CD4-positive, CD25-positive, alpha-beta regulatory T cell (primary cell): ENCODE results near the gene GTF2A1L. TPM values are rescaled to one million over a fixed set of nuclear protein-coding genes. Genes with fewer than 3 reads are reported as not detected.

ENCODE experiments used
- ATAC-seq, 2 donors: fragments of 150-1000 bp; cut with Tn5 transposase; one replicate each; pipeline ENCODE4 v1.10.0; 2021; ENCODE audit warnings: low read depth in 2 of 2, moderate number of reproducible peaks in 2 of 2, moderate library complexity in 1 of 2
- DNase-seq, 3 donors: peaks; one replicate each; pipeline versions ENCODE4 v3.0.0 to v3.0.0-alpha.2; 2012 to 2022; ENCODE audit warnings: mixed read lengths in 1 of 3
- H3K27ac ChIP-seq: one replicate; pipeline ENCODE4 v1.7.0; 2013; ENCODE audit warnings: mild to moderate bottlenecking, low read length; ENCODE audit not compliant: insufficient read depth, poor library complexity, severe bottlenecking
- H3K27me3 ChIP-seq: one replicate; pipeline ENCODE4 v1.7.0; 2013; ENCODE audit warnings: low read length; ENCODE audit not compliant: control insufficient read depth, insufficient read depth
- H3K36me3 ChIP-seq: one replicate; pipeline ENCODE4 v1.7.0; 2013; ENCODE audit warnings: mild to moderate bottlenecking, low read length, moderate library complexity; ENCODE audit not compliant: control insufficient read depth, insufficient read depth
- H3K4me1 ChIP-seq: 2 replicates; pipeline ENCODE4 v1.7.0; 2013; ENCODE audit warnings: mild to moderate bottlenecking, low read length; ENCODE audit not compliant: insufficient read depth, control insufficient read depth, poor library complexity, severe bottlenecking
- H3K4me3 ChIP-seq: one replicate; pipeline ENCODE4 v1.7.0; 2013; ENCODE audit warnings: low read depth, mild to moderate bottlenecking, low read length, moderate library complexity
- H3K9me3 ChIP-seq, 2 experiments: 1 replicate in 1 of 2; 2 replicates in 1 of 2; pipeline ENCODE4 v1.7.0; 2013; ENCODE audit warnings: low read length in 2 of 2, mild to moderate bottlenecking in 1 of 2, moderate library complexity in 1 of 2; ENCODE audit not compliant: control insufficient read depth in 2 of 2
- H3K27ac Mint-ChIP-seq, 3 donors: one replicate each; pipeline ENCODE4 v1.8.0; 2020 to 2022; ENCODE audit warnings: mild to moderate bottlenecking in 3 of 3, mixed read lengths in 3 of 3, moderate library complexity in 2 of 3
- H3K27me3 Mint-ChIP-seq: one replicate; pipeline ENCODE4 v1.8.0; 2022; ENCODE audit warnings: mild to moderate bottlenecking, mixed read lengths
- H3K36me3 Mint-ChIP-seq: one replicate; pipeline ENCODE4 v1.8.0; 2020; ENCODE audit warnings: mixed read lengths
- H3K4me1 Mint-ChIP-seq, 4 donors: one replicate each; pipeline ENCODE4 v1.8.0; 2020 to 2022; ENCODE audit warnings: mixed read lengths in 4 of 4, mild to moderate bottlenecking in 1 of 4
- H3K4me3 Mint-ChIP-seq, 4 donors: one replicate each; pipeline ENCODE4 v1.8.0; 2020 to 2022; ENCODE audit warnings: mild to moderate bottlenecking in 4 of 4, mixed read lengths in 4 of 4, moderate library complexity in 3 of 4
- H3K9me3 Mint-ChIP-seq, 7 donors: one replicate each; pipeline ENCODE4 v1.8.0; 2020 to 2022; ENCODE audit warnings: mixed read lengths in 7 of 7, mild to moderate bottlenecking in 3 of 7, moderate library complexity in 2 of 7
- polyA plus RNA-seq, 4 donors: library from polyadenylated mRNA; unstranded; fragments of 300-500 nt; fragmentation: Illumina TruSeq; gene quantifications; one replicate each; pipeline ENCODE4 v1.2.3, GENCODE V29; 2021
- total RNA-seq: library from RNA; stranded (reverse); gene quantifications from one replicate; pipeline ENCODE4 v1.2.3, GENCODE V29; 2022

GTF2A1L gene
- total and polyA plus RNA-seq, 5 donors from 2014 or later, result not detected

DNA sequence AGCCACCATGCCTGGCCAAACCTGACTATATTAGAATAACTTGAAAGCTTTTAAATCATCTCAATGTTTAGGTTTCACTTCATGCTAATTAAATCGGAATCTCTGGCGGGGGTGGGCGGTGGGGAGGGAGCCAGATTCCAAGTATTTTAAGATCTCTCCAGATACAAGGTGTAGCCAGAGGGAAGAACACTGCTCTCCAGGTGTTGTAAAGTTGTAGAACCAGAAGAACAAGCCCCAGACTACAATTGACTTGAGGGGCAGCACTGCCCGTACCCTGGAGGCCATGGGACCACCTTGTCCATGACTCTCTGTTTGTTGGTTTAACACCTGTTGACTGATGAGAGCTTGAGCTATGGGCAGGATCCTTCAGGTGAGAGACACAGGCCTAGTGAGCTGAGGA is 33.1 kb upstream of the GTF2A1L start:
- H3K4me1 Mint-ChIP-seq, result peaks cover 2 to 4% (median 3%) of the 10 kb centered on the region in 4 donors
- no peaks in the 10 kb centered on the region for H3K9me3 ChIP-seq
- H3K27me3 ChIP-seq, result no peaks in the 10 kb centered on the region
- peaks cover 0 to 3% (median 0%) of the 10 kb centered on the region in 7 donors for H3K9me3 Mint-ChIP-seq
- H3K27ac ChIP-seq, result no peak overlapping the region
- ATAC-seq (no peak), DNase-seq (no peak)
- no peak overlapping the region for H3K4me3 Mint-ChIP-seq
- no peaks in the 10 kb centered on the region for H3K4me1 ChIP-seq
- H3K36me3 Mint-ChIP-seq, result peaks cover 13% of the 10 kb centered on the region
- peaks cover 4% of the 10 kb centered on the region for H3K27me3 Mint-ChIP-seq
- H3K36me3 ChIP-seq, result no peaks in the 10 kb centered on the region
- no peak overlapping the region for H3K27ac Mint-ChIP-seq
- no peak overlapping the region for H3K4me3 ChIP-seq

DNA sequence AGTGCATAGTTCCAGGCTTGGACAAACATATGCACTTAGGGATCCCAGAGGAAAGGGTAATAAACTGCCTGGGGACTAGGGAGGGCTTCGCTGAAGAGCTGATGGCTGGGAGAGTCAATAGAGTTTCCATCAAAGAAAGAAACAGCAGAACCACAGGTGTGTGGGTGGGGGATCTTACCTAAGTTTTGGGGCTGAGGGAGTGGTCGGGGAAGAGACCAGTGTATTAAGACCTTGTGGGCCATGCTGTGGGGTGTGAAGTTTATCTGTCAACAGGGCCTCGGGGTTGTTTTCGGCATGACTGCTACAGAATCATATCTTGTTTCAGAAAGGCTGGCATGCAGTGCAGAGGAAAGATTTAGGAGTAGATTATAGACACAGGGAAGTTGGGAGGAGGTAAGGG is 31.2 kb upstream of the GTF2A1L start:
- Histone ChIP-seq H3K27me3 (peaks cover 1% of the 10 kb centered on the region), H3K27ac (no peak overlapping the region), H3K9me3 (no peaks in the 10 kb centered on the region), H3K4me3 (no peak overlapping the region), H3K4me1 (no peaks in the 10 kb centered on the region), H3K36me3 (no peaks in the 10 kb centered on the region)
- ATAC-seq (no peak), DNase-seq (no peak)
- no peak overlapping the region for H3K27ac Mint-ChIP-seq
- peaks cover 5% of the 10 kb centered on the region for H3K36me3 Mint-ChIP-seq
- H3K27me3 Mint-ChIP-seq, result peaks cover 4% of the 10 kb centered on the region
- H3K4me1 Mint-ChIP-seq, result peaks cover 0 to 4% (median 2%) of the 10 kb centered on the region in 4 donors
- no peak overlapping the region for H3K4me3 Mint-ChIP-seq
- H3K9me3 Mint-ChIP-seq, result no peaks in the 10 kb centered on the region

DNA sequence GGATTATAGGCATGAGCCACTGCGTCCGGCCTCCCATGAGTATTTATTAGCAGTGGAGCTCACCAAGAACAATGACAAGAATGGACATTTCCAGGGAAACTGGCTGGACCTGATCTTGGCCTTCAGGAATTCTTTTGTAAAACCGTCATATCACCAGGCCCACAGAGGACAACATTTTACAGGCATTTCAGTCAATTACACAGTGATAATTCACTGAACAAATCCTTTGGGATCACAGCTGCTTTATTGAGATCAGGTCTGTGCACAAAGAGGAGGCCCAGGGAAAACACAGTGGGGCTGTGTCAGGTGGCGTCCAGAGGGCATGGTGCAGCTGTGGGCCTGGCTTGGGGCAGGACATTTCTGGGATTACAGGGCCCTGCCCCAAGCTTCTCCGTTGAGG is 30.1 kb upstream of the GTF2A1L start:
- Mint-ChIP-seq H3K27me3 (no peaks in the 10 kb centered on the region), H3K4me3 (no peak overlapping the region), H3K27ac (no peak overlapping the region), H3K9me3 (no peaks in the 10 kb centered on the region), H3K4me1 (peaks cover 0 to 4% (median 2%) of the 10 kb centered on the region in 4 donors), H3K36me3 (peaks cover 3% of the 10 kb centered on the region)
- H3K4me1 ChIP-seq, result no peaks in the 10 kb centered on the region
- no peaks in the 10 kb centered on the region for H3K36me3 ChIP-seq
- H3K9me3 ChIP-seq, result no peaks in the 10 kb centered on the region
- ATAC-seq, result no peak
- H3K27me3 ChIP-seq, result peaks cover 2% of the 10 kb centered on the region
- no peak overlapping the region for H3K4me3 ChIP-seq
- H3K27ac ChIP-seq, result no peak overlapping the region
- no peak for DNase-seq

GRCh38 chr2:48587961-48588360 is 29.7 kb upstream of the GTF2A1L start:
- Mint-ChIP-seq H3K4me3 (no peak overlapping the region), H3K27me3 (no peaks in the 10 kb centered on the region), H3K4me1 (peaks cover 0 to 4% (median 2%) of the 10 kb centered on the region in 4 donors), H3K36me3 (peaks cover 1% of the 10 kb centered on the region), H3K9me3 (no peaks in the 10 kb centered on the region), H3K27ac (no peak overlapping the region)
- H3K4me3 ChIP-seq, result no peak overlapping the region
- H3K9me3 ChIP-seq, result no peaks in the 10 kb centered on the region
- peaks cover 2% of the 10 kb centered on the region for H3K27me3 ChIP-seq
- no peaks in the 10 kb centered on the region for H3K4me1 ChIP-seq
- ATAC-seq, result no peak
- DNase-seq, result no peak
- H3K36me3 ChIP-seq, result no peaks in the 10 kb centered on the region
- H3K27ac ChIP-seq, result no peak overlapping the region

GRCh38 chr2:48588745-48589144 is 28.9 kb upstream of the GTF2A1L start:
- H3K4me3 ChIP-seq, result no peak overlapping the region
- no peaks in the 10 kb centered on the region for H3K36me3 Mint-ChIP-seq
- no peaks in the 10 kb centered on the region for H3K9me3 Mint-ChIP-seq
- H3K27ac Mint-ChIP-seq, result no peak overlapping the region
- peak in 1 of 3 donors; percentile 28 for DNase-seq
- peaks cover 0 to 4% (median 2%) of the 10 kb centered on the region in 4 donors for H3K4me1 Mint-ChIP-seq
- H3K4me1 ChIP-seq, result no peaks in the 10 kb centered on the region
- H3K27me3 Mint-ChIP-seq, result no peaks in the 10 kb centered on the region
- H3K27me3 ChIP-seq, result peaks cover 2% of the 10 kb centered on the region
- H3K27ac ChIP-seq, result no peak overlapping the region
- no peak overlapping the region for H3K4me3 Mint-ChIP-seq
- H3K36me3 ChIP-seq, result no peaks in the 10 kb centered on the region
- H3K9me3 ChIP-seq, result no peaks in the 10 kb centered on the region
- no peak for ATAC-seq

- Histone ChIP-seq H3K4me1 (no peaks in the 10 kb centered on the region), H3K27ac (no peak overlapping the region), H3K9me3 (no peaks in the 10 kb centered on the region), H3K27me3 (peaks cover 2% of the 10 kb centered on the region), H3K36me3 (no peaks in the 10 kb centered on the region), H3K4me3 (no peak overlapping the region)
- H3K27me3 Mint-ChIP-seq, result no peaks in the 10 kb centered on the region
- DNase-seq (no peak), ATAC-seq (no peak)
- no peaks in the 10 kb centered on the region for H3K36me3 Mint-ChIP-seq
- H3K4me1 Mint-ChIP-seq, result peaks cover 0 to 4% (median 2%) of the 10 kb centered on the region in 4 donors
- no peak overlapping the region for H3K4me3 Mint-ChIP-seq
- H3K9me3 Mint-ChIP-seq, result no peaks in the 10 kb centered on the region
- H3K27ac Mint-ChIP-seq, result no peak overlapping the region
Measured at GRCh38 chr2:48589170-48589767, 28.4 kb upstream of the GTF2A1L start.

DNA sequence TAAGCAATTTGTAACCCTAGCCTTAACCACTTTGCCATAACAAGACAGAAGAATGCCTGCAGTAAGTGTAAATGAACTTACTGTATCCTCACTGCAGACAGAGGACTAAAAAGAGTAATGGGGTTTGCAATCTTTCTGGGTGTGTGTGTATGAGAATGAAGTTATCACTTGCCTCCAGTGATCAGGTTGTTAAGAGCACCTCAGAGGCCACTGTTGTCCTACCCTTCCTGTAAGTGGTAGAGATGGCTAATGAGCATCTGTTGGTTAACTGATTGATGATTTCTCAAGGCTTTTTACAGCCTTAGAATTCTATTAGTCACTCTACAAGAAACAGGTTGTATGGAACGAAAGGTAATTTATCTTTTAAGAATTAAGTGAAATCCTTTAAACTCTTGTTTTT is 27.6 kb upstream of the GTF2A1L start:
- Mint-ChIP-seq H3K27ac (no peak overlapping the region), H3K36me3 (no peaks in the 10 kb centered on the region), H3K4me1 (peaks cover 0 to 4% (median 2%) of the 10 kb centered on the region in 4 donors), H3K4me3 (no peak overlapping the region), H3K27me3 (no peaks in the 10 kb centered on the region), H3K9me3 (no peaks in the 10 kb centered on the region)
- H3K27ac ChIP-seq, result no peak overlapping the region
- H3K4me3 ChIP-seq, result no peak overlapping the region
- H3K9me3 ChIP-seq, result no peaks in the 10 kb centered on the region
- H3K4me1 ChIP-seq, result no peaks in the 10 kb centered on the region
- no peak for DNase-seq
- peaks cover 2% of the 10 kb centered on the region for H3K27me3 ChIP-seq
- ATAC-seq, result no peak
- no peaks in the 10 kb centered on the region for H3K36me3 ChIP-seq

GRCh38 chr2:48592067-48592466 is 25.6 kb upstream of the GTF2A1L start:
- Mint-ChIP-seq H3K9me3 (no peaks in the 10 kb centered on the region), H3K36me3 (no peaks in the 10 kb centered on the region), H3K27me3 (no peaks in the 10 kb centered on the region), H3K4me1 (peaks cover 0 to 4% (median 0%) of the 10 kb centered on the region in 4 donors), H3K4me3 (no peak overlapping the region), H3K27ac (no peak overlapping the region)
- Histone ChIP-seq H3K9me3 (no peaks in the 10 kb centered on the region), H3K4me3 (no peak overlapping the region), H3K27me3 (peaks cover 2% of the 10 kb centered on the region), H3K4me1 (no peaks in the 10 kb centered on the region), H3K27ac (no peak overlapping the region), H3K36me3 (no peaks in the 10 kb centered on the region)
- DNase-seq (no peak), ATAC-seq (no peak)
